ENCODE measurements around the gene ZNF311.
"Not testable (repeated sequence)": the region's sequence is repeated elsewhere in the genome, so short reads cannot be mapped to it uniquely, and the experiment has no call there.

Gene ZNF311

GRCh38 chr6:28982476-28983266, 22.4 kb downstream of the ZNF311 start:
- no peak for DNase-seq

GRCh38 chr6:28981833-28982475, 23.2 kb downstream of the ZNF311 start:
- DNase-seq: peak; percentile 64

DNA sequence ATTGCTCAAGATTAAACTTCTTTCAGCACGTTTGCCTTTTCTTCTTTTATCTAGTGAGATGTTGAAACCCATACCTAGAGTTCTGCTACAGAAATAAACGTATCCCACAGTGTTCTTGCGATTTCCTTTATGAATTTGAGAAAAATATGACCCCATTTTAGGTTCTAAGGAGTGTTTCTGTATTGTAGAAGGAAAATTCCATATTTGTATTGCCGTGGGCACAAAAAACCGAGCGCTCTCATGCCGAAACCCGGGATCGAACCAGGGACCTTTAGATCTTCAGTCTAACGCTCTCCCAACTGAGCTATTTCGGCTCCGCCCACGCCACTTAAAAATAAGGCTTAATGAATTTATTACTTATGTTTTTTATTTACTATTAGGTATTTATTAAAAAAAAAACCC, 23.7 kb downstream of the ZNF311 start:
- peak; percentile 72 for DNase-seq

- peak; percentile 21 for DNase-seq
Observed at GRCh38 chr6:28980852-28981430, 24.2 kb downstream of the ZNF311 start.

DNA sequence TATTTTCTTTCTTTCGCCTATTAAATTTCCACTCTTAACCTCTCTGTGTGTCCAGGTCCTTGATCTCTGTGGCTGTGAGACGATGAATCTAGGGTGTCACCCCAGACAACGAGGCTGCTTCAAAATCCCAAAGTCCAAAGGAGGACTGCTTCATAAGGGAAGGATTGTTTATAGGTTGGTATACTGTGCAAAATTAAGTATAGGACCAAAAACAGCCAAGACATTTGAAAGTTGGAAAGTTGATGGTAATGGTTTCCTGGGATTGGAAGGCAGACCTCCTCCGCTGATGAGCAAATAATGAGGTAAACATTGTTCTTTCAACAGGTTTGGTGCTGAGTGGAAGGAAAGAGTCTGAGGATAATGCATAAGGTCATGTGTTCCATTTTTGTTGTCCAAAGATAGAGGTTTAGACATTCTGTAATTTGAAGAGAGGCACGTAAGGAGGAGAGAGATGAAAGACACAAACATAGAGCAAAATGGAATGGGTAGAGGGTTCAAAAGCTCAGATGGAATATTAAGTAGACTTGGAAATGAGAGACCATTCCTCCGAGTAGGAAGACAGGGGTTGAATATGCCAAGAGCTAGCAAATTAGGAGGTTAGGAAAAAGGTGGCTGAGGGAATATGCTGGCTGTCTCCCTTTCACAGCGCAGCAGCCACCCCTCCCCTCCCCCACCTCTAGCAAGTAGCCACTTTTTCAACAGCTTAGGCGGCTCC, 24.8 kb downstream of the ZNF311 start:
- DNase-seq: no peak

DNA sequence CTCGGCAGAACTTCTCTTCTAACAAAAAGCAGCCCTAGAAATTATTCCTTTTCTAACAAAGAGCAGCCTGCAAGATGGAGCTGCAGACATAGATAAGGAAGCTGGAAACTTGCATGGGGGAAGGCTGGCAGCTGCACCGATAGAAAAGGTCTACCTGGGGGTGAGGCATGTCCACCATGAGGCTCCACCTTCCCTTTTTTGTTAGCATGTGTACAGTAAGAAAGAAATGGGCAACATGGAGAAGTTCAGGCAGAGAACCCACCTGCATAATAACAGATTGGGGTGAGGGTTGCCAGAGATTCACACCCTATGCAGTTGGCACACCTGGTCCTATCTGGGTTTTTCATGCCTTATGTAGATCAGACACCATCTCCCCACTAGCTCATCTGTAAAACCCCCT, 25.4 kb downstream of the ZNF311 start:
- DNase-seq: no peak

GRCh38 chr6:28978959-28979561, 26.1 kb downstream of the ZNF311 start:
- no peak for DNase-seq

- no peak for DNase-seq
Observed at GRCh38 chr6:28978133-28978491, 27.0 kb downstream of the ZNF311 start.

- DNase-seq: no peak
Observed at GRCh38 chr6:28977341-28978132, 27.6 kb downstream of the ZNF311 start.

DNA sequence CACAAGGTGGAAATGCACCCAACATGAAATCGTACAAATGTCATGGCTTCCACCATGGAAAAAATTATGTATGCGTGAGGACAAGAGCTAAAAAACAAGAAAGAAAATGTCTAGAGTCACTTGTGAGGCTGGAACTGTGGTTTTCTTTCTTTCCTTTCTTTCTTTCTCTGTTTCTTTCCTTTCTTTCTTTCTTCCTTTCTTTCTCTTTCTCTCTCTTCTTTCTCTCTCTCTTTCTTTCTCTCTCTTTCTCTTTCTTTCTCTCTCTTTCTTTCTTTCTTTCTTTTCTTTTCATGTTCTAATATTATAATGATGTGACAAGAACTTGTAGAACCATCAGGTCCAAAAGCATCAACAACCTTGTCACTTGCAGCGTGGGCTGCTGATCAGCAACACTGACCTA, 28.4 kb downstream of the ZNF311 start:
- no peak for DNase-seq

DNA sequence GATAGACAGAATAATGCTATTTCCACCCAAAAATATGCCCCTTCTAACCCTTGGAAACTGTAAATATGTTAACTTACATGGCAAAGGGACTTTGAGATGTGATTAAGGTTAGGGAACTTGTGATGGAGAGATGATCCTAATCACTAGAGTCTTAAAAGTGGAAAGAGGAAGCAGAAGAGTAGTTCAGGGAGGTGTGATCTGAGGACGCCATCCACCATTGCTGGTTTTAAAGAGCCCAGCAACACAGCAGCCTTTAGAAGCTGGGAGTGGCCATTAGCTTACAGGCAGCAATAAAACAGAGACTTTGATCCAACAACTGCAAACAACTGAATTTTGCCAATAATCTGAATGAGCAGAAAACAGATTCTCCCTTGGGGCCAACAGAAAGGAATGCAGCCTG, 30.6 kb downstream of the ZNF311 start:
- no peak for DNase-seq

DNA sequence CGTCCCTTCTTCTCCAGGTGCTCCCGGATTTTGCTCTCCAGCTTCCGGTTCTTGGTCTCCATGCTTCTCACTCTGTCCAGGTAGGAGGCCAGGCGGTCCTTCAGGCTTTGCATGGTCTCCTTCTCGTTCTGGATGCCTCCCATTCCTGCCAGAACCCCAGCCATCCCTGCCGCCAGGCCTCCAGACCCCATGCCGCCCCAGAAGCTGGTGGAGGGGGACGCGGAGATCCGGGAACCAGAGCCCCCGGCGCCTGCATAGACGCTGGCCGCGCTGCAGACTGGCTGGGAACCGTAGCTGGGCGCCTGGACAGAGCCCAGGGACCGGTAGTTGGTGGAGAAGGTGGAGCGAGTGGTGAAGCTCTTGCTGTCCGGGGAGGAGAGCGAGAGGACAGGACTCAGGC, 35.1 kb downstream of the ZNF311 start:
- DNase-seq: not testable (repeated sequence)

DNA sequence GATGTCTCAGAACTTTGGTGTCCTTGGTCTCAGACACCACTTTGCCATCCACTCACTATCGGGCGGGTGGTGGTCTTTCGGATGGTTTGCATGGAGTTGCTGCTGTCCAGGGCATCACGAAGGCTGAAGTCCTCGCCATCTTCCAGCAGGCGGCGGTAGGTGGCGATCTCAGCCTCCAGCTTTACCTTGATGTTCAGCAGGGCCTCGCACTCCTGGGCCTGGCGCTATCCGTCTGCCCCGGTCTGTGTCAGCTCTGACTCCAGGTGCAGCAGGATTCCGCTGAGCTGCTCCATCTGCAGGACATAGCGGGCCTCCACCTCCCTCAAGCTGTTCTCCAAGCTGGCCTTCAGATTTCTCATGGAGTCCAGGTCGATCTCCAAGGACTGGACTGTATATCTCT, 36.0 kb downstream of the ZNF311 start:
- no peak for DNase-seq

DNA sequence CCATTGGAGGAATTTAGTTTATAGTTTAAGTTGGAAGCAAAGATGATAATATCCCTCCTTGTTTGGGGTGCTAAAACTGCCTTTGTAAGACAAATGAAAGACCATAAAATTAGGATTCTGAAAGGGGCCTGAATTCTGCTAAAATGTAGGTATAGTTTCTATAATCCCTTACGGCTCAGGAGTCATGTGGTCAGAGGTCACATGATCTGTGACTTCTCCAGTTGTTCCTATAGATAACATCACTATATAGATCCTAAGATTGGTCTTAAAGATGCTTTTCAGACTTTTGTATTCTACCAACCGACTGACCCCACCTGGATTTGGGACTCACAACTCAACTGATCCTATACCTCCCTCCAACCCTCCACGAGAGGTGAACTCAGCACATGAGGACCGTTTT, 36.6 kb downstream of the ZNF311 start:
- no peak for DNase-seq

DNA sequence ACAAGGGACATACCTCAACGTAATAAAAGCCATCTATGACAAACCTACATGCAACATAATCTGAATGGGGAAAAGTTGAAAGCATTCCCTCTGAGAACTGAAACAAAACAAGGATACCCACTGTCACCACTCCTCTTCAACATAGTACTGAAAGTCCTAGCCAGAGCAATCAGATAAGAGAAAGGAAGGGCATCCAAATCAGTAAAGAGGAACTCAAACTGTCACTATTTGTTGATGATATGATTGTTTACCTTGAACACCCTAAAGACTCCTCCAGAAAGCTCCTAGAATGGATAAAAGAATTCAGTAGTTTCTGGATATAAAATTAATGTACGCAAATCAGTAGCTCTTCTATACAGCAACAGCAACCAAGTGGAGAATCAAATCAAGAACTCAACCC, 39.4 kb downstream of the ZNF311 start:
- no peak for DNase-seq

DNA sequence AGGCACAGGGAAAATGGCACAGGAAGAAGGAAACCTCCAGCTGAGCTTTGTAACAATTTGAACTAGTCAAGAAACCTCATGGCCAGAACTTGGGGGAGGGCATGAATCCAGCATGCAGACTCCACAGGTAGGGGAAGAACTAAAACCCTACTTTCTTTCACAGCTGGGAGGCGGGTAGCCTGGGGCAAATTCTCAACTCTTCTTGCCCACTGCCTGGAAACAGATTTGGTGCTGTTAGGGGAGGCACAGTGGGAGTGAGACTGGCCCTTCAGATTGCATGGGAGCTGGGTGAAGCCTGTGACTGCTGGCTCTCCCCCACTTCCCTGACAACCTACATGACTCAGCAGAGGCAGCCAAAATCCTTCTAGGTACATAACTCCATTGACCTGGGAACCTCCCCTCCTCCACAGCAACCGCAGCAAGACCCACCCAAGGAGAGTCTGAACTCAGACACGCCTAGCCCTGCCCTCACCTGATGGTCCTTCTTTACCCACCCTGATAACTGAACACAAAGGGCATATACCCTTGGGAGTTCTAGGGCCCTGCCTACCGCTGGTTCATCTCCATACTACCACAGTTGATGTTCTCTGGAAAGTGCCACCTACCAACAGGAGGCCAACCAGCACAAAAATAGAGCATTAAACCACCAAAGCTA, 44.1 kb downstream of the ZNF311 start:
- DNase-seq: no peak

DNA sequence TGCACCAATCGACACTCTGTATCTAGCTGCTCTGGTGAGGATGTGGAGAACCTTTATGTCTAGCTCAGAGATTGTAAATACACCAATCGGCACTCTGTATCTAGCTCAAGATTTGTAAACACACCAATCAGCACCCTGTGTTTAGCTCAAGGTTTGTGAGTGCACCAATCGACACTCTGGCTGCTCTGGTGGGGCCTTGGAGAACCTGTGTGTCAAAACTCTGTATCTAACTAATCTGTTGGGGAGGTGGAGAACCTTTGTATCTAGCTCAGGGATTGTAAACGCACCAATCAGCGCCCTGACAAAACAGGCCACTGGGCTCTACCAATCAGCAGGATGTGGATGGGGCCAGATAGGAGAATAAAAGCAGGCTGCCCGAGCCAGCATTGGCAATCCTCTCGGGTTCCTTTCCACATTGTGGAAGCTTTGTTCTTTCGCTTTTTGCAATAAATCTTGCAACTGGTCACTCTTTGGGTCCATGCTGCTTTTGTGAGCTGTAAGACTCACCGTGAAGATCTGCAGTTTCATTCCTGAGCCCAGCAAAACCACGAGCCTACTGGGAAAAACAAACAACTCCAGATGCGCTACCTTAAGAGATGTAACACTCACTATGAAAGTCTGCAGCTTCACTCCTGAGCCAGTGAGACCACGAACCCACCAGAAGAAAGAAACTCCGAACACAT, 46.4 kb downstream of the ZNF311 start:
- not testable (repeated sequence) for DNase-seq

- not testable (repeated sequence) for DNase-seq
Observed at GRCh38 chr6:28957795-28958314, 47.3 kb downstream of the ZNF311 start.

- no peak for DNase-seq
Observed at GRCh38 chr6:28956331-28956730, 48.8 kb downstream of the ZNF311 start.

- no peak for DNase-seq
Observed at GRCh38 chr6:28953585-28954258, 51.4 kb downstream of the ZNF311 start.

All from T-helper 9 cell (primary cell).